ENCODE measurements around the gene KIAA0319L.
"Not testable (repeated sequence)": the region's sequence is repeated elsewhere in the genome, so short reads cannot be mapped to it uniquely, and the experiment has no call there.

The KIAA0319L gene

GRCh38 chr1:35466120-35466519 lies 91.1 kb downstream of the KIAA0319L start:
- no peak for ATAC-seq (ENCODE audit: insufficient read depth, low read depth)

GRCh38 chr1:35463749-35464148 lies 93.5 kb downstream of the KIAA0319L start:
- peaks cover 46% of the 10 kb centered on the region for H3K36me3 ChIP-seq (ENCODE audit: insufficient read depth, low read length)
- not testable (repeated sequence) for H3K27ac ChIP-seq (ENCODE audit: low read length); DNase-seq; H3K4me2 ChIP-seq (ENCODE audit: insufficient read depth, low read length); H2AFZ ChIP-seq (ENCODE audit: low read depth, low read length); H3K4me3 ChIP-seq (ENCODE audit: low read depth in 1 of 2, low read length in 2 of 2); H3K4me1 ChIP-seq (ENCODE audit: insufficient read depth, low read length); H3K27me3 ChIP-seq (ENCODE audit: insufficient read depth, low read length, poor library complexity); H3K9me3 ChIP-seq (ENCODE audit: insufficient read depth, low read length, severe bottlenecking); ATAC-seq (ENCODE audit: insufficient read depth, low read depth); H4K20me1 ChIP-seq (ENCODE audit: insufficient read depth, low read length); H3K79me2 ChIP-seq (ENCODE audit: insufficient read depth, low read length); H3K9ac ChIP-seq (ENCODE audit: low read depth, low read length)

More at GRCh38 chr1:35466120-35466519, 91.1 kb downstream of the KIAA0319L start:
- no peak overlapping the region for H3K4me3 ChIP-seq (ENCODE audit: low read depth in 1 of 2, low read length in 2 of 2)
- H3K27me3 ChIP-seq (ENCODE audit: insufficient read depth, low read length, poor library complexity) = no peaks in the 10 kb centered on the region
- H3K9me3 ChIP-seq (ENCODE audit: insufficient read depth, low read length, severe bottlenecking) = peaks cover 5% of the 10 kb centered on the region
- no peaks in the 10 kb centered on the region for H4K20me1 ChIP-seq (ENCODE audit: insufficient read depth, low read length)
- H2AFZ ChIP-seq (ENCODE audit: low read depth, low read length) = no peak overlapping the region
- TF ChIP-seq CTCF (IDR thresholded peaks at IDR 0.05; ENCODE audit: borderline replicate concordance, extremely low read depth, low read length, poor library complexity, severe bottlenecking) (no peak), EZH2 (IDR thresholded peaks at IDR 0.05; ENCODE audit: borderline replicate concordance, low read depth, low read length, severe bottlenecking) (no peak)
- no peak overlapping the region for H3K4me2 ChIP-seq (ENCODE audit: insufficient read depth, low read length)
- no peaks in the 10 kb centered on the region for H3K4me1 ChIP-seq (ENCODE audit: insufficient read depth, low read length)
- H3K9ac ChIP-seq (ENCODE audit: low read depth, low read length) = no peak overlapping the region
- H3K36me3 ChIP-seq (ENCODE audit: insufficient read depth, low read length) = peaks cover 66% of the 10 kb centered on the region
- no peak for DNase-seq
- no peaks in the 10 kb centered on the region for H3K79me2 ChIP-seq (ENCODE audit: insufficient read depth, low read length)
- H3K27ac ChIP-seq (ENCODE audit: low read length) = no peak overlapping the region

GRCh38 chr1:35463232-35463631 lies 94.0 kb downstream of the KIAA0319L start:
- no peak for ATAC-seq (ENCODE audit: insufficient read depth, low read depth)
- no peak overlapping the region for H3K9ac ChIP-seq (ENCODE audit: low read depth, low read length)
- no peak overlapping the region for H2AFZ ChIP-seq (ENCODE audit: low read depth, low read length)
- no peak for DNase-seq
- H3K36me3 ChIP-seq (ENCODE audit: insufficient read depth, low read length) = peaks cover 42% of the 10 kb centered on the region
- H4K20me1 ChIP-seq (ENCODE audit: insufficient read depth, low read length) = no peaks in the 10 kb centered on the region
- no peak overlapping the region for H3K4me3 ChIP-seq (ENCODE audit: low read depth in 1 of 2, low read length in 2 of 2)
- H3K4me1 ChIP-seq (ENCODE audit: insufficient read depth, low read length) = no peaks in the 10 kb centered on the region
- no peak overlapping the region for H3K4me2 ChIP-seq (ENCODE audit: insufficient read depth, low read length)
- no peaks in the 10 kb centered on the region for H3K79me2 ChIP-seq (ENCODE audit: insufficient read depth, low read length)
- peaks cover 5% of the 10 kb centered on the region for H3K9me3 ChIP-seq (ENCODE audit: insufficient read depth, low read length, severe bottlenecking)
- TF ChIP-seq EZH2 (IDR thresholded peaks at IDR 0.05; ENCODE audit: borderline replicate concordance, low read depth, low read length, severe bottlenecking) (no peak), CTCF (IDR thresholded peaks at IDR 0.05; ENCODE audit: borderline replicate concordance, extremely low read depth, low read length, poor library complexity, severe bottlenecking) (no peak)
- no peak overlapping the region for H3K27ac ChIP-seq (ENCODE audit: low read length)
- H3K27me3 ChIP-seq (ENCODE audit: insufficient read depth, low read length, poor library complexity) = no peaks in the 10 kb centered on the region

GRCh38 chr1:35461966-35462651 lies 95.1 kb downstream of the KIAA0319L start:
- ATAC-seq (ENCODE audit: insufficient read depth, low read depth) (no peak), DNase-seq (no peak)
- Histone ChIP-seq H2AFZ (ENCODE audit: low read depth, low read length) (no peak overlapping the region), H3K27me3 (ENCODE audit: insufficient read depth, low read length, poor library complexity) (no peaks in the 10 kb centered on the region), H4K20me1 (ENCODE audit: insufficient read depth, low read length) (no peaks in the 10 kb centered on the region), H3K27ac (ENCODE audit: low read length) (no peak overlapping the region), H3K4me1 (ENCODE audit: insufficient read depth, low read length) (no peaks in the 10 kb centered on the region), H3K4me2 (ENCODE audit: insufficient read depth, low read length) (no peak overlapping the region), H3K36me3 (ENCODE audit: insufficient read depth, low read length) (peaks cover 42% of the 10 kb centered on the region), H3K9ac (ENCODE audit: low read depth, low read length) (no peak overlapping the region), H3K9me3 (ENCODE audit: insufficient read depth, low read length, severe bottlenecking) (peaks cover 5% of the 10 kb centered on the region), H3K4me3 (ENCODE audit: low read depth in 1 of 2, low read length in 2 of 2) (no peak overlapping the region), H3K79me2 (ENCODE audit: insufficient read depth, low read length) (no peaks in the 10 kb centered on the region)
- TF ChIP-seq EZH2 (IDR thresholded peaks at IDR 0.05; ENCODE audit: borderline replicate concordance, low read depth, low read length, severe bottlenecking) = no peak
- TF ChIP-seq CTCF (IDR thresholded peaks at IDR 0.05; ENCODE audit: borderline replicate concordance, extremely low read depth, low read length, poor library complexity, severe bottlenecking) = no peak
